Adrenal gland (tissue), 5 donors: Measurements from ENCODE around the gene RAD51D.

Experiments
- CTCF ChIP-seq, 6 experiments: fragments of 450-650 bp in 4 of 6; fragments of 200-600 bp in 2 of 6; sonication (generic) in 1 of 6; IDR thresholded peaks; 1 replicate in 5 of 6; 2 replicates in 1 of 6; pipeline versions ENCODE4 v1.5.1 to v1.8.0; 2016 to 2021; ENCODE audit warnings: antibody characterized with exemption in 6 of 6, mild to moderate bottlenecking in 2 of 6, moderate library complexity in 1 of 6
- POLR2A ChIP-seq, 2 donors: fragments of 450-650 bp; IDR thresholded peaks; one replicate each; pipeline ENCODE4 v1.6.1; 2017; ENCODE audit warnings: antibody characterized with exemption in 2 of 2, mild to moderate bottlenecking in 2 of 2, moderate library complexity in 1 of 2
- donor health status: DM: no; HTN: no; CAD: no.

- TF ChIP-seq CTCF (IDR thresholded peaks at IDR 0.05) (no peak), POLR2A (IDR thresholded peaks at IDR 0.05) (no peak)
Measured at GRCh38 chr17:35159940-35160339, 40.3 kb upstream of the RAD51D start.
